GM18508 (cell line): ENCODE data around the gene SLC44A5.
"Not testable (repeated sequence)": the region's sequence is repeated elsewhere in the genome, so short reads cannot be mapped to it uniquely, and the experiment has no call there.

Source experiments
- ATAC-seq: cut with Tn5 transposase; IDR thresholded peaks from one replicate; pipeline ENCODE4 v1.9.1; 2021; ENCODE audit warnings: moderate number of reproducible peaks; ENCODE audit not compliant: insufficient read depth, unreplicated experiment

Gene SLC44A5

GRCh38 chr1:75593457-75593856 is 17.5 kb downstream of the SLC44A5 start:
- not testable (repeated sequence) for ATAC-seq

- ATAC-seq = no peak
Observed at GRCh38 chr1:75589637-75590036, 21.3 kb downstream of the SLC44A5 start.

- no peak for ATAC-seq
Observed at GRCh38 chr1:75588779-75589475, 22.0 kb downstream of the SLC44A5 start.

GRCh38 chr1:75587692-75588091 is 23.2 kb downstream of the SLC44A5 start:
- no peak for ATAC-seq

GRCh38 chr1:75583282-75583681 is 27.6 kb downstream of the SLC44A5 start:
- ATAC-seq = no peak

- no peak for ATAC-seq
Observed at GRCh38 chr1:75582725-75583261, 28.1 kb downstream of the SLC44A5 start.

GRCh38 chr1:75579046-75579445 is 31.9 kb downstream of the SLC44A5 start:
- no peak for ATAC-seq

- no peak for ATAC-seq
Observed at GRCh38 chr1:75575837-75576236, 35.1 kb downstream of the SLC44A5 start.

- no peak for ATAC-seq
Observed at GRCh38 chr1:75567191-75567590, 43.7 kb downstream of the SLC44A5 start.

GRCh38 chr1:75559800-75560199 is 51.1 kb downstream of the SLC44A5 start:
- no peak for ATAC-seq

- no peak for ATAC-seq
Observed at GRCh38 chr1:75559136-75559535, 51.8 kb downstream of the SLC44A5 start.

- no peak for ATAC-seq
Observed at GRCh38 chr1:75554870-75555269, 56.0 kb downstream of the SLC44A5 start.

GRCh38 chr1:75554181-75554580 is 56.7 kb downstream of the SLC44A5 start:
- ATAC-seq = no peak

GRCh38 chr1:75550559-75550958 is 60.4 kb downstream of the SLC44A5 start:
- no peak for ATAC-seq

- no peak for ATAC-seq
Observed at GRCh38 chr1:75548721-75549480, 62.0 kb downstream of the SLC44A5 start.

GRCh38 chr1:75543705-75544104 is 67.2 kb downstream of the SLC44A5 start:
- ATAC-seq = no peak

GRCh38 chr1:75542818-75543570 is 67.9 kb downstream of the SLC44A5 start:
- ATAC-seq = no peak

GRCh38 chr1:75539230-75540116 is 71.4 kb downstream of the SLC44A5 start:
- no peak for ATAC-seq

GRCh38 chr1:75533085-75533484 is 77.8 kb downstream of the SLC44A5 start:
- ATAC-seq = no peak

- no peak for ATAC-seq
Observed at GRCh38 chr1:75531570-75531969, 79.3 kb downstream of the SLC44A5 start.
